Skeletal muscle cell (primary cell): Measurements from ENCODE around the gene C1orf198.
A peak's percentile ranks its signal among the peaks of the same experiment; 100 is the strongest.

Experiments used
- DNase-seq: peaks from one replicate; pipeline ENCODE4 v3.0.0-alpha.2; 2010; ENCODE audit warnings: low read depth
- H3K4me3 ChIP-seq: 2 replicates; pipeline ENCODE4 v1.5.1; 2011; ENCODE audit warnings: low read depth, mild to moderate bottlenecking, control low read depth, low read length, moderate library complexity

C1orf198 gene

DNA sequence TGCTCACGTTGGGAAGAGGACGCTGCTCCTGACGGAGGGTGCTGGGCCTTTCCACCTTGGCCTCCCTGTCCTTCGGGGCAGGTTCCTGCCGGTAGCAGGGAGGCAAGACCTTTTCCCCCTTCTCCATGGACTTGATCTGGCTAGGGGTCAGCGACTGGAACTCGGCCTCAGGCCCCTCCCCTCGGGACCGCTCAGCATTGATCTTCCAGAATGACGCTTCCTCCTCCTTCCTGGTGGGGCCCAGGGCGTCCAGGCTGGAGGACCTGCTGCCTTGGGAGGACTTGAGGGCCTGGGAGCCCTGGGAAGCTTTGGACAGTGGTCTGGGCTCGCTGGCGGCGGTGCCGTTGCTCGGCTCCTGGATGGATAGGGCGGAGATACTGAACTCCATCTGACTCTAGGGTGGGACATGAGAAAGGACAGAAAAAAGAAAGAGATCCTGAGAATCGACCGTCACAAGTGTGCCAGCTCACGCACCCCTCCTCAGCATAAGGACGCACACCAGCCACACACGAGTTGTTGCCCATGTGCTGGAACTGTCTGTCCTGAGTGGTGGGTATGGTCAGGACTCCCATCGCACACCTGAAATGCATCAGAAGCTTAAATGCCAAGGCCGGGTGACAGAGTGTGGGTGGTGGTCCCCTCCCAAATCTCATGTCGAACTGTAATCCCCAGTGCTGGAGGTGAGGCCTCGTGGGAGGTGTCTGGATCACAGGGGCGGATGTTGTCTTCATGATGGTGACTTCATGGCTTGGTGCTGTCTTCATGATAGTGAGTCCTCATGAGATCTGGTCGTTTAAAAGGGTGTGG is 24.6 kb downstream of the C1orf198 start:
- H3K4me3 ChIP-seq, result no peak overlapping the region

DNA sequence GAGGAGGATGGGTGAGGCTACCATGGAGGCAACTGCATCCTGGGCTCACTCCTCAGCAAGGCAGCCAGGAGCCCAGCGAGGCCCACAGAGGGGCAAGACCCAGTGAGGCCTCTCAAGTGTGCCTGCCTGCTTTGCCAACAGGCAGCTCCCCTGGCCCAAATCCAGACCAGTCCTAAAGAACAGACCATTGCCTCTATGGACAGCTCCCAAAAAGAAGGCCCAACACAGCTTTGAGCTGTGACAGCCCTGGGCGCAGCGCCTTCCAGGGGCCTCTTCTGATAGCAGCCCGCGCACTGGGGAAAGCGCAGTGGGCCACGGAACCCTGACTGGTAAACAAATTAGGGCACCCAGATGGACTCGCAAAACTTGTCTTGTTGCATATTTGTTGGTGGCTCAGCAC is 25.5 kb downstream of the C1orf198 start:
- DNase-seq, result no peak
- H3K4me3 ChIP-seq, result no peak overlapping the region

More for the DNA sequence above, 24.6 kb downstream of the C1orf198 start:
- no peak for DNase-seq

DNA sequence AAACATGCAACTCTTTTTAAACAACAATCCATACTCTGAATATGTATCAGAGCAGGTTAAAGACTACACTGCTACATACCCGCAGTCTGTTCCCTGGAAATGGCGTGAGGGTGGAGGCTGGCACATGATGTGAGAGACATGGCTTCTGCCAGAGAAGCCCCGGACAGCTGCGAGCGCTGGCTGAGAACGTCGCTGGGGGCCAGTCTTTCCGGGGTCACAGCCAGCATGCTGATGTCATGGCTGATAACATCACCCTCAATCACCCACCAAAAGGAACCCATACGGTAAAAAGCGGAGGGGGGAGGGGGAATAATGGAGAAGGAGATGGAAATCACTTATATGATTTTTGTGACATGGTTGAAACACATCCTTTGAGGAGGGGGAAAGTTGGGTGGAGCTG is 29.1 kb downstream of the C1orf198 start:
- DNase-seq, result no peak
- H3K4me3 ChIP-seq, result no peak overlapping the region

DNA sequence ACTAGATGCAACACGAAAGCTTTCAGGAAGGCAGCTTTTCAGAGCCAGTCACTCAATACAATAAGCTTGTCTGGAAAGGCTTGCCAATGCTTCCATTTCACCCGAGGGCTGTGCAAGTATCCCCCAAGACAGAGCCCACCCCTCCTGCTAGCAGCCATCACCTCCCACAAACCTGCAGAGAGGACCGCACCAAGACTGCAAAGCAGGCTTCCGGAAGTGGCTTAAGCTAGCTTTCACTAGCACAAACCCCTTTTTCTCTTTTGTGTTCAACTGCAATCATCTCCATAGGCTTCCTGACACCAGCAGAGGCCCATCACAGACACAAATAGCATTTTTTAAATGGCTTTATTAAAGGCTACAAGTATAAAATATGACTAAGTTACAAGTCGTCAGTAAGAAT is 31.5 kb downstream of the C1orf198 start:
- DNase-seq, result no peak
- no peak overlapping the region for H3K4me3 ChIP-seq

DNA sequence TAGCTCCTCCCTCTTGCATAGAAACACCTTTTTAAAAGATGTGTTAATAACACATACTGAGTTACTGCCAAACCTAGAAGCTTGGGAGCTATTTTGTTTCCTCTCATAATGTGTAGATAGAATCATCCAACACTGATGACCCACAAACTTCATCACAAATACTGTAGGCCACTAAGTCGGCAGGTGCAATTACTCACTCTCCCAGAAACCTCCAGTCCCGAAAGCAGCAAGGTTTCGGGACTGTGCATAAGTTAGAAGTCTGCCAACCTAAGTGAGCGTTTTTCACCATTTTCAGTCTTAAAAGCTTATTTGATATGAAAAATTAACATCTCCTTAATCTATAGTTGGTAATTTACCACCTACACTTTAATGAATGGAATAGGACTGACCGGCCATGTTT is 32.0 kb downstream of the C1orf198 start:
- no peak overlapping the region for H3K4me3 ChIP-seq
- no peak for DNase-seq

DNA sequence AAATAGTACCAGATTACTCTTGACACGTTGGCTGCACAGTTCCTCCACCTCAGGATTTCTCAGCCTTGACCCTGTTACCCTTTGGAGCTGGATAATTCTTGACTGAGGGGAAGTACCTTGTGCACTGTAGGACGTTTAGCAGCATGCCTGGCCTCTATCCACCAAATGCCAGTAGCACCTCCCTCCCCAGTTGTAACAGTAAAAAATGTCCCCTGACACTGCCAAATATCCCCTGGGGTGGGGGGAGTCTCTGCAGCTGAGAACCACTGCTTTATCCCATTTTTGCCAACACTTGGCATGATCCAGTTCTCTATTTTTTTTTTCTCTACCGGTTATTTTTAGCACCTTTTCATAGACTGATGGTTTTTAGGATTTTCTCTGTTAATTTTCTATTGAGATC is 34.0 kb downstream of the C1orf198 start:
- DNase-seq, result no peak
- H3K4me3 ChIP-seq, result no peak overlapping the region

DNA sequence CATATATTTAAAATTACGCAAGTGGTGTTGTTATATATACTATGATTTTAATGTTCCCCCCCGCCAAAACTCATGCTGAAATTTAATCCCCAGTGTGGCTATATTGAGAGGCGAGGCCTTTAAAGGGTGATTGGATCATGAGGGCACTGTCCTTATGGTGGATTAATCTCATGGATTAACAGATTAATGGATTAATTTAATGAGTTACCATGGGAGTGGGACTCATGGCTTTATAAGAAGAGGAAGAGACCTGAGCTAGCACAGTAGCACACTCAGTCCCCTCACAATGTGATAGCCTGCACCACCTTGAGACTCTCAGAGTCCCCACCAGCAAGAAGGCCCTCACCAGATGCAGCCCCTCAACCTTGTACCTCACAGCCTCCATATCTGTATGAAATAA is 34.8 kb downstream of the C1orf198 start:
- no peak for DNase-seq
- no peak overlapping the region for H3K4me3 ChIP-seq

DNA sequence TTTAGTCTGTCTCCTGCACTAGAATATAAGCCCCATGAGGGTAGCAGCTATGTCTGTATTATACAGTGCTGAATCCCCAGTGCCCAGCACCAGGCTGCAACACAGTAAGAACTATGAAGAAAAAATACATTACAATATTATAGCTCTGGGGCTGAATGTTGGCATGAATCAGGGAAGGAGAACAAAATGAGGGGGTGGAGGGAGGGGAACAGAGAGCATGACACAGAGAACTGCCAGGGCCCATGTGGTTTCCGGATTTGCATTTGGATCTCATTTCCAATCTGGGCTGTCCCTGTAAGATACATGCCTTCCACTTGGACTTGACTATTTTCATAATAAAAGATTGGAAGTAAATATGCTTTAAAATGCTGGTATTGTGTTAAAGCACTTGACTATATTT is 35.8 kb downstream of the C1orf198 start:
- no peak overlapping the region for H3K4me3 ChIP-seq
- no peak for DNase-seq

DNA sequence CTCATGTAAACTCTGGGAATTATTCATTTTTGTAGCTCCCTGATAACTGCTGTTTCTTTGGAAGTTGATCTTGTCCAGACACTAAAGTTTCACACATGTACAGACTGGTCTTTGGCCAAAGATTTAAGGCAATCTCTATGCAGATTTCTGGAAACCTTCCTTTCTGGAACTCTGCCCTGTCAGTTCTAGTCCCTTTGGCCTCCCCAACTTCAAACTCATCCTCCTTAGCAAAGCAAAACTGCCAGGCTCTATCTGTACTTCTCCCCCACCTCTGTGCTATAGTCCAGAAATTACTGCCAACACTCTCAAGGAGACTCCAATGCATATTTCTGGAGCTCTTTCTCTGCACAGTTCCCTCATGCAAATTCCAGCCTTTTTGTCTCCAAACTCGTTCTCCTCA is 36.5 kb downstream of the C1orf198 start:
- no peak for DNase-seq
- H3K4me3 ChIP-seq, result no peak overlapping the region

DNA sequence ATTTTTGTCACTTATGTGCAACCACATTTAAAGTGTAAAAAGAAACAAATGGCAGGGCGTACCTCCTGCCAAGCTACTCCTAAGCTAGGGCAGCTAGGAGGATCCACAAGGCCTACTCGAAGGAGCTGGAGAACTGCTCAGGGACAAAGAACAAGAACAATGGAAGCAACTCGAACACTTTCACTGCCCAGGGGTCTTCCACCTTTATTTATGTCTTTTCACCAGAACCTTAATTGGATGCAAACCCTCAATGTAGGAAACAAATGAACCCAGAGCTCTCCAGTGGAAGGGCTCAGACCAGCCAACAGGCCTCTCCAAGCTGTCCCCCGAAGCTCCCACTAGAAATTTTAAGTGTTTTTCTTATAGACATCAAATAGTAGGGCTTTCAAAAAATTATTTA is 39.9 kb downstream of the C1orf198 start:
- DNase-seq, result no peak

DNA sequence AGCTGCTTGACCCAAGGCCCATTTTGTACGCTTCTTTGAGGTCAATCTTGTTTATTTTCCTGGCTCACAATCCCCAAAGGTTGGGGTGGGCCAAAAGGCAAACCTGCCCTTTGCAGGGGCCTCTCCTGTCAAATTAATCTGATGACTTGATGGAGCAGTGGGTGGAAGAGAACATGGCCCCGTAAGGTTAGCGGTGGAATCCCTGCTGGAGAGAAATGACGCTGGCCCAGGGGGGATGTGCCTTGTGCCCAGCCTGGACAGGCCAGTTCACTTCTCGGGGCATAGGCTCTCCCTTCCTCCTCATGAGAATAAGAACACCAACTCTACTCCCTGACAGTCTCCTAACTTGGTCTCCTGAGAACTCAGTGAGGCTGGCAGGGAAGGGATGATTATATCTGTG is 40.5 kb downstream of the C1orf198 start:
- no peak overlapping the region for H3K4me3 ChIP-seq
- DNase-seq, result no peak

More for the DNA sequence above, 39.9 kb downstream of the C1orf198 start:
- no peak overlapping the region for H3K4me3 ChIP-seq

DNA sequence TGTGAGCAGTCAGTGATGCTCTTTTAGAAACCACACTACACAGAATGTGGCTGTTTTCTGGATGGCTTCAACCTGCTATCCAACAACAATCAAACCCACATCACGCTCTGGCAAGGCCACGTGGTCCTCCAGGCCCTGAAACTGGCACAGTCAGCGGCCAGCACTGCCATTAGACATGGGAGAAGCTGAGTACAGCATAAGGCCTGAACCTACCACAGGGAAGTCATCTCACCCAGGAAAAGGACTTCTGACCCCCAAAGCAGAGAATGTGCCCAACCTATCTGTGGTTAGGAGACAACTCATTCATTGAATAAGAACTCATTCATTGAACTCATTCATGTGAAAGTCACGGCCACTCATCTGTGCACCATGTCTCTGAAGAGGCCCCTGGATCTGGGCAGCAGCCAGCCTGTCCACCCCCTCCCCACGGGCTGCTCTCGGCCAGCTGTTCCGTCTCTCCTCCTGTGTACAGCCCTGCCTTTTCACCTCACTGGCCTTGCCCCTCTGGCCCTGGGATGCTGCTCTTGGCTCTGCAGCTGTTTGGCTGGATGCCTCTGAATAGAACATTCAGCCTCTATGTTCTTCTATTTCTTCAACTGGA is 41.1 kb downstream of the C1orf198 start:
- no peak overlapping the region for H3K4me3 ChIP-seq
- DNase-seq, result peak; percentile 63

DNA sequence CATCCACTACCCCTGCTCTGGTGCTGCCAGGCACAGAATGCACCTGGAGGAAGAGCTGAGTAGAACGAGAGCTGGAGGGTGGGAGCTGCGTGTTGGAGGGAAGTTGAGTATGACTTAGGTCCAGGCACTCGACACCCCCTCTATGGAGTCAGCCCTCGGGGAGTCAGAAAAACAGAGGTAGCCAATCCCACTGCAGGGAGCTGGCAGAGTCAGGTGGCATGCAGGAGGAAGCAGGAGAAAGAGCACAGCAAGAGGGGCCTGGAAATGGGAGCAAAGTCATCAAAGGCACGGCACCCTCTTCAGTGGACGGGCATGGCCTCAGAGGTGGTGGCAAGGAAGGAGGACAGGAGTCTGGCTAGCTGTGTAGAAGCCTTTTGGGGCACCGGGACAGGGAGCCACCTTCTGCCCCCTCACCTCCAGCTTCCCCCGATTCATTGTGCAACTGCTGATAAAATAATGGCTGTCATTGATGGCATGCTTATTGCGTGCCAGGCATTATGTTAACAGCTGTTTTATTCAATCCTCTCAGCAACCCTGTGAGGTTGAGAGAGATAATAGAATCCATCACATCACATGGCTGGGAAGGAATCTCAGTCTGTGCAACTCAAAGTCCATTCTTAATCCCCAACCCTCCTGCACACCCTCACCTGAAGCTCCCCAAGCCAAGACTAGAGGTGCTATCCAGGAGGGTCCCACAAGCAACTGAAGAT is 42.0 kb downstream of the C1orf198 start:
- H3K4me3 ChIP-seq, result no peak overlapping the region
- no peak for DNase-seq

DNA sequence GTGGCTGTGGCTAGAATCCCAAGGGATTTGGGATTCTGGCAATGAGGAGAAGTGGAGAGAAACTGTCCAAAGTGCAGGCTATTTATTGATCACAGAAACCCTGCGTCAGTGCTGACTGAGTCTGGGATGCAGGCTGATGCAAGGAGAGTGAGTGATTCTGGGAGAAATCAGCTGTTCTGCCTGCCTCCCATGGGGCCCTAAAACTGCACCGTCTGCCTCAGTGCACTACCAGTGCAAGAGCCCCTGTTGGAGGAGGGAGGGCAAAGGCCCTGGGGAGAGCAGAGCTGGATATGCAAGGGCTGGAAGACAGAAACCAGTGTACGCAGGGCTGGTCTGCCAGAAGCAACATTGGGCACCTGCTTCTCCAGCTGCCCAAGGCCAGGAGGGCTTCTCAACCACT is 42.6 kb downstream of the C1orf198 start:
- no peak overlapping the region for H3K4me3 ChIP-seq
- DNase-seq, result no peak

DNA sequence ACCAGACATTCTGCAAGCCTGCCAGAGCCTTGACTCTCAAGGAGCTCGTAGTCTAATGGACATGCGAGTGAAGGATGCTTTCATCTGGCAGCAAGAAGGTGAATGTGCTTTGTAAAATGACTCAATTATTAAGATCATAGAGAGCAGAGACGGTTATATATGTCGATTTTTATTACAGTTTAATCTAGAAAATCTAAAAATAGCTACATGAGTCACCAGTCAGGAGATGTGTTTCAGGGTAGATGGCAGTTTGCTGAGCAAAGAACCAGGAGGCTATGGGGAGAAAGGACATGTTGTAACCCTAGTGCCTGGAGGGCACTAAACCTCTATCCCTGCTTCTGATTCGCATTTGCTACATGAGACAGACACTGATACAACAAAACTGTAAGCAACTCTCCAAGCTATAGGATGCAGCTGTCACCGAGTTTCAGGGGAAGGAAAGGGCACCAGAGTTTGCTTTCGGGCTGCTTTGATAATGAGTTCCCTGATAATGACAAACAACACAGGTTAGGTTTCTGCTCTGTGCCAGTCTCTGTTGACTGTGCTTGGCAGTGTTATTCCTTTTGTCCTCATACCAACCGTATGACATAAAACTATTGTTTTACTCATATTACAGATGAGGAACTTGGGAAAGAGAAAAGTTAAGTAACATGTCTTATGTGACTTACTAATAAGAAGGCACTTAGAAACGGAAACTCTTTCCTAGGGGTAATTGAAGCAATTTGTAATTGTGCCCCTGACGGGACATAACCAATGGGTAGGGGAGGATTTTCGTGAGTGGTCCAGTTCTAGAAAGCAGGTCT is 43.2 kb downstream of the C1orf198 start:
- H3K4me3 ChIP-seq, result no peak overlapping the region
- DNase-seq, result peak; percentile 41

DNA sequence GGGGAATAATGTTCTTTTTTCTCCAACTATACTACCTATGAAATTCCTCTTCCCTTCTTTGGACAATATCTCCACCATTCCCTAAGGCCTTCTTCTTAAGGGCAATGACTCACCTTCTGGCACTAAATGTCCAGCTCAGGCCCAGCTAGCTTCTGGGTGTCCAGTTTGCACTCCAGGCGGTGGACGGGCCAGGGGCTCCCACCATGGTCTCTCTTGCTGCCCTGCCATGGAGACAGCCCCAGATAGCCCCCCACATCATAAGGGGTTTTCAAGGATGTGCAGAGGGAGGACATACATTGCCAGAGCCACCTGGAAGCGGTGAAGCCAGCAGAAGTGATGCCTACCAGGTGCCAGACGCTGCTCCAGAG is 43.8 kb downstream of the C1orf198 start:
- no peak for DNase-seq
- H3K4me3 ChIP-seq, result no peak overlapping the region

DNA sequence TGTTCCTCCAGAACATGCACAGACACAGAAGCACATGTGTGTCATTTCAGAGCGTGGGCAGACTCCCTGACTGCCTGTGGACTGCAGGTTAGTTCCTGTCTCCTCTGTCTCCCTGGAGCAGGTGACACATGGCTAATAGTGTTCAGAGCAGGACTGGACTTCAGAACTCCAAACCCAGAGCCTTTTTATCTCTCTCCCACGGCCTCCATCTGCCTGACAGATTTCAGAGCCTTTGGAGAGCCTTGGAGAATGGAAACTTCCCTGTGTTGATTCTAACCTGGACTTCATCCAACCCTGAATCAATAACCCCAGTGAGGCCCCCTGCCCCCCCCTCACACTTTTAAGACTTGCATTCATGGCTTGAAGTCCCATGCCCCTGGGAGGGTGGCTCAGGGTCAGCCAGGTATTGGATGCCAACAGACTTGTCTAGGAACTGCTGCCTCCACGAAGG is 44.4 kb downstream of the C1orf198 start:
- DNase-seq, result no peak
- H3K4me3 ChIP-seq, result no peak overlapping the region

DNA sequence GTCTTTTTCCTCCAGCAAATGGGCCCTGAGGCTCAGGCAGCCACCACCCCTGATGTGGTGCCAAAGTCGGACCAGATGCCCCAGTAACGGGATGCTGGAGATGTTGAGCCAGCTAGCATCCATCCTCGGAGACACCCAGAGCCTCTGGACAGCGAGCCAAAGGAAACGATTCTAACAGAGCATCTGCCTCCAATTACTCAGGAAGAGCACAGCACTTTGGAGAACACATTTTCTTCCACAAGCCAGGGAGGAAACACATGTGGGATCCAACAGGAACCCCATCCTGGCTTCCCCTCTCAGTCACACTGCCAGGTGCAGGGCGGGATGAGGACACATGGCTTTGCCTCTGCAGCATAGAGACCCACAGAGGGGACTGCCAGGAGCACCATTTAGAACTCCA is 44.9 kb downstream of the C1orf198 start:
- DNase-seq, result no peak
- no peak overlapping the region for H3K4me3 ChIP-seq

DNA sequence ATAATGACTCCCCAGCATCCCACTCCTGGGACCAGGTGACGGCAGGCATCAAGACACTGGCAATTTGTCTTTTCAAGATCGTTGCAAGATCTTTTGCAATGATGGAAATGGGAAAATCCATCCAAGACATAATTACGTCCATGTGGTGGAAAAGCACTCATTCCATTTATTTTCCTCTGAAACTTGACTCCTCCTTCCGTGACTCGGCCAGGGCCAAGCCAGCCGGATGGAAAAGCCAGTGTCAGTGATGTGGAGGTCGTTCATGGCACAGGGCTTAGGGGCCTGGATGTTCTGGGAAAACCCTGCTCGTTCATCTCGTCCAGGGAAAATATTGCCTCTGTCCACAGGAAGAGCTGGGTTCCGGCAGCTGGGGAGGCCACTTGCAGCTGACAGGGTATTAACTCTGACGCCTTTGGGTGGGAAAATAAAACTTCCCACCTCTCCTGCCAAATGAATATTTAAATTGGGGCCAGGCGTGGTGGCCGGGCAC is 46.2 kb downstream of the C1orf198 start:
- no peak for DNase-seq
- H3K4me3 ChIP-seq, result no peak overlapping the region

DNA sequence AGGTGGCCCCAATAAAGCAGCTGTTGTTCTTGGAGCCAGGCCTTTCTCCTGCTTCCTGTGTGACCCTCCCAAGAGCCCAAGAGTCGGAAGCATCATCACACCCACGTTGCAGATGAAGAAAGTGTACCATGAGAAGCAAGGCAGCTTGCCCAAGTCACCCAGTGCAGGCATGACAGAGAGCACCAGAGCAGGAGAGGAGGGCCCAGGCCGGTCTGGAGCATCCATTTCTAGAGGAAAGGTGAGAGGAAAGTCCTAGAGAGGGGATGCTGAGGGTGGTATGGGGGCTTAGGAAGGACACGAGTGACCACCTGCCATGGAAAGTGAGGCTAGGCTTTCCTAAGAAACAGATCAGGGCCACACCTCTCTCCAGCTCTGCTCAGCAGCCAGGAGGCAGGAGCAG is 47.0 kb downstream of the C1orf198 start:
- no peak for DNase-seq

More for the DNA sequence above, 47.0 kb downstream of the C1orf198 start:
- H3K4me3 ChIP-seq, result no peak overlapping the region
